GM12801 (cell line): Measurements from ENCODE around the gene ATP9A.

Source experiments
- CTCF ChIP-seq: IDR thresholded peaks from one replicate; pipeline ENCODE4 v1.5.1; 2011; ENCODE audit warnings: control low read depth; ENCODE audit not compliant: insufficient read length; ENCODE audit errors: extremely low read depth

The ATP9A gene

GRCh38 chr20:51807720-51808250, 39.6 kb upstream of the ATP9A start:
- TF ChIP-seq CTCF = no peak

- no peak for TF ChIP-seq CTCF
Measured at GRCh38 chr20:51804754-51805153, 36.6 kb upstream of the ATP9A start.

GRCh38 chr20:51803148-51803854, 35.1 kb upstream of the ATP9A start:
- no peak for TF ChIP-seq CTCF

- TF ChIP-seq CTCF = no peak
Measured at GRCh38 chr20:51802170-51802751, 34.1 kb upstream of the ATP9A start, which contains the start of gene SALL4. TSS of gene SALL4 (minus strand) at chr20:51802521. CDS start at chr20:51802408, 113 bp downstream.

DNA sequence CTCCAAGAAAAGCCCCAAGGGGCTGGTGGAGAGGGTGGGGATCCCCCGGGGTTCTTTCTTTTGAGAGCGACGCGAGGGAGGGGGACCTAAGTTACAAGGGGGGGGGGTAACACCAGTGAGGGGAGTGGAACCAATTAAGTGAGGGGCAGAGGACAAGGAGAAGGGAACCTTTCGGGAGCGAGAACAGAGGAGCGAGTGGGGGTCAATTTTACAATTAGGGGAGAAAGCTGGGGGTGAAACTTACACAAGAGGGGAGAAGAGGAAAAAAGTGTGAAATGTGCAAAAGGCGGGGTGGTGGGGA, 33.6 kb upstream of the ATP9A start:
- no peak for TF ChIP-seq CTCF

GRCh38 chr20:51801122-51801822, 33.1 kb upstream of the ATP9A start:
- no peak for TF ChIP-seq CTCF

DNA sequence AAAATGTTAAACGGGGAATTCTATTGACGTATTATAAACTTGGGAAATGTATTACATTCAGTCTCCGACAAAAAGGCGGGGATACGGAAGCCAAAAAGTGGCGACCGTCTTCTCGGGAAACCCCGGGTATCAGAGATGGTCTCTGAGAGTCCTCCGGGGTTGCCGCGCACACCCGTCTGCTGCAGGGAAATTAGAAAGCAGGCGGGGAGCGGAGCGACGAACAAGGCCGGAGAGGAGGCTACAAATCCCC, 32.6 kb upstream of the ATP9A start:
- TF ChIP-seq CTCF = no peak
